K562 (cell line): ENCODE results near the gene C11orf52.

ENCODE experiments used
- ATF1 ChIP-seq, 2 experiments: fragments of 450-650 bp in 1 of 2; IDR thresholded peaks; 2 replicates each; pipeline ENCODE4 v1.6.1; 2016; ENCODE audit warnings: missing compliant biosample characterization in 1 of 2, missing genetic modification characterization in 1 of 2
- CHD2 ChIP-seq: IDR thresholded peaks from 2 replicates; pipeline ENCODE4 v1.6.1; 2011; ENCODE audit warnings: low read depth, low read length
- CREB1 ChIP-seq, 2 experiments: sonication (generic) in 1 of 2; formaldehyde crosslinking in 1 of 2; IDR thresholded peaks; 2 replicates each; pipeline versions ENCODE4 v1.6.1 to v1.8.0; 2012 to 2022; ENCODE audit warnings: inconsistent platforms in 1 of 2, mild to moderate bottlenecking in 1 of 2, missing genetic modification reagents in 1 of 2, moderate library complexity in 1 of 2
- FOXM1 ChIP-seq, 2 experiments: fragments of 450-650 bp in 1 of 2; sonication (generic) in 1 of 2; formaldehyde crosslinking in 1 of 2; IDR thresholded peaks; 2 replicates each; pipeline versions ENCODE4 v1.6.1 to v1.9.0; 2017 to 2022; ENCODE audit warnings: low read depth in 2 of 2, mild to moderate bottlenecking in 2 of 2, missing genetic modification reagents in 1 of 2, moderate library complexity in 1 of 2
- MXI1 ChIP-seq: IDR thresholded peaks from 2 replicates; pipeline ENCODE4 v1.6.1; 2011; ENCODE audit warnings: low read depth, mild to moderate bottlenecking, improper control_type of control experiment, low read length

- TF ChIP-seq FOXM1 (IDR thresholded peaks at IDR 0.05; ENCODE audit: low read depth) (no peak), FOXM1 (CRISPR knock-in tag; IDR thresholded peaks at IDR 0.05; ENCODE audit: low read depth) (no peak), MXI1 (no peak), ATF1 (CRISPR knock-in tag; IDR thresholded peaks at IDR 0.05) (no peak), ATF1 (tag; IDR thresholded peaks at IDR 0.05) (no peak), CHD2 (no peak), CREB1 (IDR thresholded peaks at IDR 0.05) (no peak), CREB1 (CRISPR knock-in tag; IDR thresholded peaks at IDR 0.05) (no peak)
These were observed 1.4 kb upstream of the C11orf52 start for GRCh38 chr11:111917312-111917711.
